Fibroblast of lung (primary cell): ENCODE results near the gene CCDC149.
A peak's percentile ranks its signal among the peaks of the same experiment; 100 is the strongest.

Experiments
- EZH2 ChIP-seq: IDR thresholded peaks from 2 replicates; pipeline ENCODE4 v1.5.1; 2012; ENCODE audit warnings: low read length, control low read depth, mild to moderate bottlenecking; ENCODE audit errors: missing control alignments
- TF ChIP-seq, protein P1 (sequence below), 2 donors: IDR thresholded peaks in 1 of 2; conservative IDR thresholded peaks in 1 of 2; 1 replicate in 1 of 2; 2 replicates in 1 of 2; pipeline ENCODE4 v1.5.1; 2011 to 2012; ENCODE audit warnings: low read length in 2 of 2, control low read depth in 1 of 2, inconsistent platforms in 1 of 2, low read depth in 1 of 2, mild to moderate bottlenecking in 1 of 2

DNA sequence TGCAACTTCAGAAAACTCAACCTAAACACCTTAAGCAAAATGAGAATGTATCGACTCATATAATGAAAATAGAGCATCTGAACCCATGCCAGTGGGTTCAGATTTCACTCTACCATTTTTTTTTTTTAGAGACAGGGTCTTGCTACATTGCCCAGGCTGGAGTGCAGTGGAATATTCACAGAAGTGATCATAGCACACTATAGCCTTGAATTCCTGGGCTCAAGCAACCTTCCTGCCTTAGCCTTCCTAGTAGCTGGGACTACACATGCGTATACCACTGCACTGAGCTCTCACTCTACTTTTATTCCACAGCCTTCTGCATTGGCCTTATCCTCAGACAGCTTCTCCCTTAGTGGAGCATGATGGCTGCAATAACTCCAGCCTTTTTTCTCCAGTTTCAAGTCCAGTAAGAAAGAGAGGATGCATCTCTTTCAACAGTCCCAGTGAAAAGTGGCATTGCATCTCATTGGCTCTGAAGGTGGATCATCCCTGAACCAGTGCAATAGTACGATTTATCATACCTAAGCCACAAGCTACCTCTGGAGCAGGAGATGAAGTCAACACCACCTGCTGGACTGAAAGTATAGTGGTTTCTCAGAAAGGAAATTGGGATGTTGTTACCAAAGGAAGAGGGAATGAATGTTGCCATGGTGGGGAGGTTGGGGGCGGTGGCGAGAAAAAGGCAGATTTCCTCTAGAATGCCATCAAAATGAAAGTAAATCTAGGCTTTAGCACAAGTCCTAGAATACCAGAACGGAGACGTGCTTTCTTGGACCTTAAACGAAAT, 119.4 kb downstream of the CCDC149 start:
- TF ChIP-seq, protein P1, sequence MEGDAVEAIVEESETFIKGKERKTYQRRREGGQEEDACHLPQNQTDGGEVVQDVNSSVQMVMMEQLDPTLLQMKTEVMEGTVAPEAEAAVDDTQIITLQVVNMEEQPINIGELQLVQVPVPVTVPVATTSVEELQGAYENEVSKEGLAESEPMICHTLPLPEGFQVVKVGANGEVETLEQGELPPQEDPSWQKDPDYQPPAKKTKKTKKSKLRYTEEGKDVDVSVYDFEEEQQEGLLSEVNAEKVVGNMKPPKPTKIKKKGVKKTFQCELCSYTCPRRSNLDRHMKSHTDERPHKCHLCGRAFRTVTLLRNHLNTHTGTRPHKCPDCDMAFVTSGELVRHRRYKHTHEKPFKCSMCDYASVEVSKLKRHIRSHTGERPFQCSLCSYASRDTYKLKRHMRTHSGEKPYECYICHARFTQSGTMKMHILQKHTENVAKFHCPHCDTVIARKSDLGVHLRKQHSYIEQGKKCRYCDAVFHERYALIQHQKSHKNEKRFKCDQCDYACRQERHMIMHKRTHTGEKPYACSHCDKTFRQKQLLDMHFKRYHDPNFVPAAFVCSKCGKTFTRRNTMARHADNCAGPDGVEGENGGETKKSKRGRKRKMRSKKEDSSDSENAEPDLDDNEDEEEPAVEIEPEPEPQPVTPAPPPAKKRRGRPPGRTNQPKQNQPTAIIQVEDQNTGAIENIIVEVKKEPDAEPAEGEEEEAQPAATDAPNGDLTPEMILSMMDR (conservative IDR thresholded peaks at IDR 0.05 in 1 of 2, IDR thresholded peaks at IDR 0.05 in 1 of 2; ENCODE audit: low read depth in 1 of 2, low read length in 2 of 2): peak in 1 of 2 donors; percentile 37
- no peak for TF ChIP-seq EZH2
